T-helper 9 cell (primary cell): Measurements from ENCODE around the gene FUT4.
"Not testable (repeated sequence)": the region's sequence is repeated elsewhere in the genome, so short reads cannot be mapped to it uniquely, and the experiment has no call there.

Experiments used
- DNase-seq: peaks from one replicate; pipeline ENCODE4 v3.0.0-alpha.2; 2020
- total RNA-seq, 2 donors: gene quantifications; one replicate each; lab custom pipeline; 2026; lab: John Stamatoyannopoulos, UW

FUT4 gene
- total RNA-seq, result 14.0 to 22.0 reads per million in 2 donors

GRCh38 chr11:94543695-94544645 lies at the start of gene FUT4:
Gene FUT4, plus strand, starts transcription at chr11:94543921. Its CDS starts 213 bp downstream, at chr11:94544134.
- peak; percentile 57 for DNase-seq

GRCh38 chr11:94494126-94494680 lies 49.5 kb upstream of the FUT4 start:
- no peak for DNase-seq

- DNase-seq, result no peak
These were observed 43.5 kb upstream of the FUT4 start for GRCh38 chr11:94500181-94500580.

GRCh38 chr11:94501522-94501921 lies 42.2 kb upstream of the FUT4 start:
- no peak for DNase-seq

GRCh38 chr11:94504689-94505293 lies 38.9 kb upstream of the FUT4 start:
- DNase-seq, result no peak

- DNase-seq, result not testable (repeated sequence)
These were observed 37.2 kb upstream of the FUT4 start for GRCh38 chr11:94506513-94506912.

GRCh38 chr11:94507485-94507884 lies 36.2 kb upstream of the FUT4 start:
- no peak for DNase-seq

- DNase-seq, result peak; percentile 28
These were observed 31.6 kb upstream of the FUT4 start, which contains the start of gene C11orf97 for GRCh38 chr11:94511932-94512781. Gene C11orf97, plus strand, starts transcription at chr11:94512461. Its CDS starts 68 bp downstream, at chr11:94512529.

GRCh38 chr11:94513091-94513490 lies 30.6 kb upstream of the FUT4 start:
- no peak for DNase-seq

- no peak for DNase-seq
These were observed 28.3 kb upstream of the FUT4 start for GRCh38 chr11:94515398-94515797.

- no peak for DNase-seq
These were observed 27.0 kb upstream of the FUT4 start for GRCh38 chr11:94516725-94517124.

- DNase-seq, result no peak
These were observed 25.4 kb upstream of the FUT4 start for GRCh38 chr11:94518300-94518699.

- DNase-seq, result no peak
These were observed 24.1 kb upstream of the FUT4 start for GRCh38 chr11:94519478-94520084.

GRCh38 chr11:94521684-94522083 lies 22.0 kb upstream of the FUT4 start:
- no peak for DNase-seq

- DNase-seq, result no peak
These were observed 19.4 kb upstream of the FUT4 start for GRCh38 chr11:94524341-94524740.

GRCh38 chr11:94525546-94526324 lies 18.0 kb upstream of the FUT4 start:
- no peak for DNase-seq

GRCh38 chr11:94526645-94527438 lies 16.9 kb upstream of the FUT4 start:
- DNase-seq, result no peak

GRCh38 chr11:94528551-94528950 lies 15.2 kb upstream of the FUT4 start:
- no peak for DNase-seq

- no peak for DNase-seq
These were observed 11.5 kb upstream of the FUT4 start for GRCh38 chr11:94532211-94532610.

GRCh38 chr11:94533206-94533605 lies 10.5 kb upstream of the FUT4 start:
- DNase-seq, result no peak
